Measurements from ENCODE around the gene SLC4A2. TPM values are rescaled to one million over a fixed set of nuclear protein-coding genes. Genes with fewer than 3 reads are reported as not detected.
A peak's percentile ranks its signal among the peaks of the same experiment; 100 is the strongest.

Gene SLC4A2
- total and polyA plus RNA-seq, 2 of the 8 experiments (the other 6 are each of a cell fraction or from before 2014, with no cell fraction given) = 72.6 to 147 TPM

- POLR2A ChIA-PET (ENCODE audit: partially characterized antibody) = interaction anchor here (4.7 to 4.9 kb wide), 2 partner anchors 10 to 13 kb away, joined by 33 to 77 read pairs; no protein-coding TSS in a partner anchor
- no peak overlapping the region for H2AK5ac ChIP-seq (ENCODE audit: low read depth, low read length)
- no peak for DNase-seq (ENCODE audit: low read depth in 1 of 2, low spot score in 2 of 2)
- H4K20me1 ChIP-seq (replicated peaks in 1 of 2; ENCODE audit: control insufficient read depth in 1 of 2, insufficient read depth in 2 of 2, low read length in 2 of 2) = peaks cover 18 to 25% of the 10 kb centered on the region in 2 experiments
- no peak overlapping the region for H3K27ac ChIP-seq (ENCODE audit: low read depth, low read length)
- H2BK15ac ChIP-seq (ENCODE audit: low read length) = no peak overlapping the region
- peak overlapping the region; percentile 11; the same call in 1 of the 2 replicates for H4K8ac ChIP-seq (ENCODE audit: extremely low read depth, insufficient read depth, low read length)
- TF ChIP-seq RBBP5 (IDR thresholded peaks at IDR 0.05; ENCODE audit: borderline replicate concordance, low read depth, low read length) (no peak), HDAC2 (IDR thresholded peaks at IDR 0.05; ENCODE audit: borderline replicate concordance in 1 of 2, low read depth in 2 of 2, low read length in 2 of 2) (no peak), CHD1 (IDR thresholded peaks at IDR 0.05; ENCODE audit: low read depth, low read length) (no peak), CREB1 (IDR thresholded peaks at IDR 0.05) (no peak), GTF2F1 (IDR thresholded peaks at IDR 0.05; ENCODE audit: borderline replicate concordance, low read depth, low read length) (no peak), NANOG (IDR thresholded peaks at IDR 0.05; ENCODE audit: insufficient read depth, low read depth, low read length, poor library complexity, severe bottlenecking) (no peak)
- H3K4me1 ChIP-seq (replicated peaks in 1 of 4; ENCODE audit: control insufficient read depth in 3 of 4, insufficient read depth in 4 of 4, low read length in 3 of 4) = peaks cover 0 to 20% (median 15%) of the 10 kb centered on the region in 4 experiments; a peak in 6 of 7 replicates
- no peak overlapping the region for H3K23ac ChIP-seq (ENCODE audit: insufficient read length)
- no peak overlapping the region for H3K56ac ChIP-seq (replicated peaks; ENCODE audit: insufficient read length, low read depth, low read length)
- WGBS, 2 experiments (ENCODE audit: extremely low coverage in 1 of 2, insufficient coverage in 1 of 2, insufficient read length in 1 of 2, insufficient replicate concordance in 2 of 2, low coverage in 1 of 2, low lambda C conversion rate in 2 of 2, missing lambda C conversion rate in 1 of 2) = 86% methylated on average over 5 of the region's 7 CpGs; no CpG with 5 or more reads in 1 of the 2 experiments
- H4K5ac ChIP-seq (ENCODE audit: insufficient read length, low read depth, low read length) = no peak overlapping the region
- no peak overlapping the region for H3K4ac ChIP-seq (replicated peaks; ENCODE audit: insufficient read length, low read depth, low read length)
- H3K9ac ChIP-seq (replicated peaks in 1 of 4; ENCODE audit: extremely low read depth in 1 of 4, low read depth in 3 of 4, low read length in 3 of 4) = no peak overlapping the region
- H4K91ac ChIP-seq (replicated peaks; ENCODE audit: insufficient read length, low read length) = no peak overlapping the region
- no peak overlapping the region for H2BK5ac ChIP-seq (ENCODE audit: low read depth, low read length)
- peaks cover 15 to 44% (median 40%) of the 10 kb centered on the region in 4 experiments for H3K36me3 ChIP-seq (ENCODE audit: control insufficient read depth in 2 of 4, insufficient read depth in 4 of 4, low read length in 3 of 4)
- H3K4me3 ChIP-seq (ENCODE audit: extremely low read depth in 1 of 4, insufficient read depth in 2 of 4, low read depth in 3 of 4, low read length in 4 of 4) = no peak overlapping the region
- H3K18ac ChIP-seq (ENCODE audit: extremely low read depth, low read length) = no peak overlapping the region
- no peak overlapping the region for H2BK12ac ChIP-seq (ENCODE audit: low read depth, low read length)
- H2AFZ ChIP-seq (ENCODE audit: low read length) = no peak overlapping the region
- H3K79me2 ChIP-seq (ENCODE audit: control insufficient read depth in 1 of 2, insufficient read depth in 2 of 2, low read length in 2 of 2) = peaks cover 0 to 8% of the 10 kb centered on the region in 2 experiments; a peak in 1 of 4 replicates
- H2BK120ac ChIP-seq (replicated peaks; ENCODE audit: low read depth, low read length) = no peak overlapping the region
- no peak for FAIRE-seq
- H2BK20ac ChIP-seq (ENCODE audit: low read length) = no peak overlapping the region
- H3K27me3 ChIP-seq (replicated peaks in 1 of 4; ENCODE audit: control insufficient read depth in 3 of 4, extremely low read depth in 1 of 4, insufficient read depth in 3 of 4, low read length in 3 of 4) = no peaks in the 10 kb centered on the region
- H3K14ac ChIP-seq (ENCODE audit: insufficient read length) = no peak overlapping the region
- no peaks in the 10 kb centered on the region for H3K9me3 ChIP-seq (ENCODE audit: insufficient read depth in 2 of 2, low read depth in 1 of 2, low read length in 1 of 2)
- CTCF ChIA-PET (ENCODE audit: partially characterized antibody) = interaction anchor here (1.3 to 6.0 kb wide), 8 partner anchors 12 to 87 kb away, joined by 3 to 81 read pairs (median 15); no protein-coding TSS in a partner anchor
- peaks cover 7% of the 10 kb centered on the region for H3K79me1 ChIP-seq (ENCODE audit: low read depth, low read length)
- no peak overlapping the region for H3K4me2 ChIP-seq (ENCODE audit: insufficient read depth in 1 of 2, low read depth in 2 of 2, low read length in 2 of 2)
- peaks cover 6% of the 10 kb centered on the region for H3K23me2 ChIP-seq (ENCODE audit: low read depth, low read length)
Measured at GRCh38 chr7:151075662-151075971, 16.2 kb downstream of the SLC4A2 start.

Measured in H1 (cell line).